ENCODE measurements around the gene KCNJ6. TPM values are rescaled to one million over a fixed set of nuclear protein-coding genes. Genes with fewer than 3 reads are reported as not detected.

The KCNJ6 gene
- total RNA-seq, 1 experiment from 2014 or later: 1.2 TPM

DNA sequence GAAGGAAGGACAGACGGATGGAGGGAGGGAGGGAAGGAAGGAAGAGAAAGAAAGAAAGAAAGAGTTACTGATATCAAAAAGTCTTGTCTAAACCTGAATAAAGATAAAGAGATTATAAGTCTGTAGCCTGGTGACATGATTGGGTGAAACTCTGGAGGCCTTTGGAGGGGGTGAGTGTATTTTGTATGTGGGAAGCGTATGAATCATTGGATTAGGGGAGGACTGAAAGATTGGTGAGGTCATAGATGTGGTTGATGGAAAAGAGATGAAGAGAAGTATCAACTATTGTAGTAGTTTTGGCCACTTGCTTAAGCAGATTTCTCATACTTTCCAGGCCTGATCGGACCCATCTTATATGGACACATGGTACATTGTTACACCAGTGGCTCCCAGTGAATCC lies 11.5 kb upstream of the KCNJ6 start:
- Histone ChIP-seq H3K9ac (ENCODE audit: extremely low read depth, insufficient read length, low read length) (no peak overlapping the region), H3K9me3 (ENCODE audit: control insufficient read depth, low read depth, low read length) (no peaks in the 10 kb centered on the region), H4K20me1 (ENCODE audit: control insufficient read depth, insufficient read depth, insufficient read length) (no peaks in the 10 kb centered on the region), H2BK12ac (ENCODE audit: insufficient read length, low read depth, low read length) (no peak overlapping the region), H3K4me2 (ENCODE audit: insufficient read depth, insufficient read length, low read length) (no peak overlapping the region), H3K27me3 (ENCODE audit: insufficient read depth, low read length) (no peaks in the 10 kb centered on the region), H3K79me1 (ENCODE audit: insufficient read depth, low read depth, low read length, poor library complexity, severe bottlenecking) (no peaks in the 10 kb centered on the region), H4K91ac (ENCODE audit: insufficient read length, low read depth, low read length) (no peak overlapping the region), H2BK120ac (ENCODE audit: low read depth, low read length, poor library complexity, severe bottlenecking) (no peak overlapping the region), H3K56ac (ENCODE audit: insufficient read length, low read depth, low read length) (no peak overlapping the region), H3K23ac (ENCODE audit: insufficient read length, low read depth, low read length) (no peak overlapping the region), H3K18ac (ENCODE audit: insufficient read length, low read depth, low read length) (no peak overlapping the region), H2BK15ac (ENCODE audit: low read depth, low read length) (no peak overlapping the region), H2BK20ac (ENCODE audit: low read depth, low read length, poor library complexity, severe bottlenecking) (no peak overlapping the region), H3K79me2 (ENCODE audit: insufficient read depth, low read length) (no peaks in the 10 kb centered on the region), H3K14ac (ENCODE audit: insufficient read depth, low read length) (no peak overlapping the region), H2AFZ (ENCODE audit: low read length) (no peak overlapping the region), H3T11ph (ENCODE audit: low read length) (no peak overlapping the region), H3K27ac (ENCODE audit: insufficient read length, low read depth, low read length) (no peak overlapping the region), H4K8ac (replicated peaks; ENCODE audit: insufficient read length, low read depth, low read length) (no peak overlapping the region), H3K4me1 (ENCODE audit: insufficient read depth, low read length) (no peaks in the 10 kb centered on the region), H2BK5ac (ENCODE audit: insufficient read length, low read length) (no peak overlapping the region), H3K4ac (ENCODE audit: low read depth, low read length) (no peak overlapping the region), H3K23me2 (ENCODE audit: insufficient read length, low read depth, low read length, poor library complexity, severe bottlenecking) (no peaks in the 10 kb centered on the region), H4K5ac (ENCODE audit: insufficient read length, low read depth, low read length) (no peak overlapping the region), H2AK5ac (ENCODE audit: insufficient read length, low read length) (no peak overlapping the region)
- DNase-seq: no peak
- no peaks in the 10 kb centered on the region for H3K4me1 Mint-ChIP-seq
- H3K9me3 Mint-ChIP-seq: peaks cover 0 to 5% of the 10 kb centered on the region in 2 experiments; a peak in 2 of 5 replicates
- TF ChIP-seq, protein P1, sequence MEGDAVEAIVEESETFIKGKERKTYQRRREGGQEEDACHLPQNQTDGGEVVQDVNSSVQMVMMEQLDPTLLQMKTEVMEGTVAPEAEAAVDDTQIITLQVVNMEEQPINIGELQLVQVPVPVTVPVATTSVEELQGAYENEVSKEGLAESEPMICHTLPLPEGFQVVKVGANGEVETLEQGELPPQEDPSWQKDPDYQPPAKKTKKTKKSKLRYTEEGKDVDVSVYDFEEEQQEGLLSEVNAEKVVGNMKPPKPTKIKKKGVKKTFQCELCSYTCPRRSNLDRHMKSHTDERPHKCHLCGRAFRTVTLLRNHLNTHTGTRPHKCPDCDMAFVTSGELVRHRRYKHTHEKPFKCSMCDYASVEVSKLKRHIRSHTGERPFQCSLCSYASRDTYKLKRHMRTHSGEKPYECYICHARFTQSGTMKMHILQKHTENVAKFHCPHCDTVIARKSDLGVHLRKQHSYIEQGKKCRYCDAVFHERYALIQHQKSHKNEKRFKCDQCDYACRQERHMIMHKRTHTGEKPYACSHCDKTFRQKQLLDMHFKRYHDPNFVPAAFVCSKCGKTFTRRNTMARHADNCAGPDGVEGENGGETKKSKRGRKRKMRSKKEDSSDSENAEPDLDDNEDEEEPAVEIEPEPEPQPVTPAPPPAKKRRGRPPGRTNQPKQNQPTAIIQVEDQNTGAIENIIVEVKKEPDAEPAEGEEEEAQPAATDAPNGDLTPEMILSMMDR (conservative IDR thresholded peaks at IDR 0.05): no peak
- H3K36me3 Mint-ChIP-seq (ENCODE audit: insufficient read depth in 1 of 3, low read depth in 3 of 3): no peaks in the 10 kb centered on the region
- no peak overlapping the region; a peak in 1 of 7 replicates for H3K27ac Mint-ChIP-seq
- 100% methylated on average over 1 of the region's 3 CpGs for WGBS (ENCODE audit: extremely low coverage, insufficient read length, low lambda C conversion rate)
- H3K4me3 Mint-ChIP-seq: no peak overlapping the region
- H3K27me3 Mint-ChIP-seq (ENCODE audit: low read depth): no peaks in the 10 kb centered on the region

Measured in H9 (cell line).